Mesodermal cell (in vitro differentiated cells): ENCODE measurements around the gene NLRC3.
"Not testable (repeated sequence)": the region's sequence is repeated elsewhere in the genome, so short reads cannot be mapped to it uniquely, and the experiment has no call there.

Experiments
- H3K27ac ChIP-seq: 2 replicates; pipeline ENCODE4 v1.7.0; 2013; ENCODE audit warnings: mild to moderate bottlenecking, low read depth, low read length, moderate library complexity; ENCODE audit not compliant: severe bottlenecking
- H3K36me3 ChIP-seq: 2 replicates; pipeline ENCODE4 v1.7.1; 2013; ENCODE audit warnings: mild to moderate bottlenecking, low read length, moderate library complexity; ENCODE audit not compliant: control insufficient read depth, insufficient read depth
- H3K4me1 ChIP-seq: one replicate; pipeline ENCODE4 v1.7.1; 2013; ENCODE audit warnings: mild to moderate bottlenecking, low read length; ENCODE audit not compliant: insufficient read depth, control insufficient read depth, poor library complexity, severe bottlenecking
- H3K4me3 ChIP-seq: 2 replicates; pipeline ENCODE4 v1.7.0; 2013; ENCODE audit warnings: low read length, control low read depth, mild to moderate bottlenecking; ENCODE audit not compliant: insufficient read depth, poor library complexity, severe bottlenecking; ENCODE audit errors: extremely low read depth
- H3K9me3 ChIP-seq: 2 replicates; pipeline ENCODE4 v1.7.1; 2013; ENCODE audit warnings: mild to moderate bottlenecking, low read length, moderate library complexity; ENCODE audit not compliant: control insufficient read depth
- WGBS, 2 experiments: methylation state at CpG; one replicate each; pipeline ENCODE4 v1.1.5; 2013; ENCODE audit warnings: missing lambda C conversion rate in 2 of 2; ENCODE audit not compliant: insufficient coverage in 2 of 2; 5-methylcytosine and 5-hydroxymethylcytosine counted together

NLRC3 gene

DNA sequence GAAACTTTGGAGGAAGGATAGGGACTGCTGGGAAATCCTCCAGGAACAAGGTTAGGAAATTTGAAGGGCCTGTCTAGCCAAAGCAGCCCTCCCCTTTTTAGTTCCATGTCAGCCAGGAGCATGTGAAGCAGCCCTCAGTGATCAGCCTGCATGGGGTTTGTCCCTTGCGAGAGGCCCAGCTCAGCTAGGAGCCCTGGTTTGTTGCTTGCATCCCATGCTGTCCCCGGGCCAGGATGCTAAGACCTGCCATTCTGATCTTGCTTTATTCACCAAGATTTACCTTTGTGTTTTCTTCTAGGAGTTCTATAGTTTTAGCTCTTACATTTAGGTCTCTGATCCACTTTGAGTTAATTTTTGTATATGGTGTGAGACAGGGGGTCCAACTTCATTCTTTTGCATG, 48.8 kb downstream of the NLRC3 start:
- 100% methylated on average over 1 of the region's 2 CpGs; no CpG with 5 or more reads in 1 of the 2 experiments for WGBS, 2 experiments
- Histone ChIP-seq H3K36me3 (peaks cover 70% of the 10 kb centered on the region), H3K4me3 (no peak overlapping the region), H3K27ac (no peak overlapping the region), H3K4me1 (no peaks in the 10 kb centered on the region), H3K9me3 (peaks cover 5% of the 10 kb centered on the region)

DNA sequence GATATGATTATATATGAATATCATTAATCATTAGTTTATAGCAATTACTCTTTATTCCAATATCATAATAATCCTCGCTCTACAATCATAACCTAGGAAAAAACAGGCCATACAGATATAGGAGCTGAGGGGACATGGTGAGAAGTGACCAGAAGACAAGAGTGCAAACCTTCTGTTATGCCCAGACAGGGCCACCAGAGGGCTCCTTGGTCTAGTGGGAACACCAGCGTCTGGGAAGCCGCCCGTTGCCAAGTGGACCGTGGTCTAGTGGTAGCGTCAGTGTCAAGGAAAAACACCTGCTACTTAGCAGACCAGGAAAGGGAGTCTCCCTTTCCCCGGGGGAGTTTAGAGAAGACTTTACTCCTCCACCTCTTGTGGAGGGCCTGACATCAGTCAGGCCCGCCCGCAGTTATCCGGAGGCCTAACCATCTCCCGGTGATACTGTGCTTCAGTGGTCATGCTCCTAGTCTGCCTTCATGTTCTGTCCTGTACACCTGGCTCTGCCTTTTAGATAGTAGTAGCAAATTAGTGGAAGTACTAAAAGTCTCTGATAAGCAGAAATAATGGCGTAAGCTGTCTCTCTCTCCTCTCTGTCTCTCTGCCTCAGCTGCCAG, 49.9 kb downstream of the NLRC3 start:
- H3K9me3 ChIP-seq, H3K4me3 ChIP-seq, H3K4me1 ChIP-seq, H3K27ac ChIP-seq: not testable (repeated sequence)
- H3K36me3 ChIP-seq, result peaks cover 65% of the 10 kb centered on the region
- WGBS, 2 experiments, result 74 to 100% methylated on average over 5 to 11 of the region's 12 CpGs

DNA sequence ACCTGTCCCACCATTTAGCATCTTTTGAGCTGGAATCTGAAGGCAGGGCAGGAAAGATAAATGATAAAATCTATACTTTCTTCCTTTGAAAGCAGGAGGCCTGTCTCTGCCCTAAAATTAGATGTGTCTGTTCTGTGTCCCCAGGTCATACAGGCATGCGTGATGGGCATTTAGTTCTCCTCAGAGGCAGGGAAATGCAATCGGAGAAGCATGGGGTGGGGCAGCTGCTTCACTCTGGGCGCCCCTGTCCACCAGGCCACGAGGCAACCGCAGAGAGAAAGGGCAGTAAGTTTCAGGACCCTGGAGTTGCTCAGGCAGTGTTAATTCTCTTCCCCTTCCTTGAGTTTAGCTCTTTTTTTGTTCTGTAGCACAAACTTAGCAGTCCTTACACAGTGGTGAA, 51.3 kb downstream of the NLRC3 start:
- no peak overlapping the region for H3K27ac ChIP-seq
- 96 to 100% methylated on average over 1 to 5 of the region's 5 CpGs for WGBS, 2 experiments
- H3K4me3 ChIP-seq, result no peak overlapping the region
- no peaks in the 10 kb centered on the region for H3K4me1 ChIP-seq
- peaks cover 62% of the 10 kb centered on the region for H3K36me3 ChIP-seq
- H3K9me3 ChIP-seq, result peaks cover 5% of the 10 kb centered on the region

DNA sequence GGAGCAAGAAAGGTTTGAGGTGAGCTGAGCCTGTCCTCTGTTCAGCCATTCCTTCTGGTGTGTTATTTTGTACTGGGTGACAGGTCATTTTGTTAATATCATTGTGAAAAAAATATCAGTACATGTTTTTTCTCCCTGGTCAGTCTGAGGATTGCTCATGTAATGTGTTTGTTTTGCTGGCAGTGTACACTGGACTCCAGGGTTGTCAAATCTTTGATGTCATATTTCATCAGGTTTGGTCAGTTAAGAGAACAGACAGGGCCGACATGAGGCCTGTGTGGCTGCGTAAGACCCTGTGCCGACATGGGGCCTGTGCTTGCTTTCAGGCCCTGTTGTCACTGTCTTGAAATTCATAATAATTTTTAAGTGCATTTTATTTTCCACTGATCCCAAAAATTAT, 53.9 kb downstream of the NLRC3 start:
- Histone ChIP-seq H3K4me3 (no peak overlapping the region), H3K4me1 (no peaks in the 10 kb centered on the region)
- 100% methylated on average over 3 of the region's 3 CpGs; no CpG with 5 or more reads in 1 of the 2 experiments for WGBS, 2 experiments

DNA sequence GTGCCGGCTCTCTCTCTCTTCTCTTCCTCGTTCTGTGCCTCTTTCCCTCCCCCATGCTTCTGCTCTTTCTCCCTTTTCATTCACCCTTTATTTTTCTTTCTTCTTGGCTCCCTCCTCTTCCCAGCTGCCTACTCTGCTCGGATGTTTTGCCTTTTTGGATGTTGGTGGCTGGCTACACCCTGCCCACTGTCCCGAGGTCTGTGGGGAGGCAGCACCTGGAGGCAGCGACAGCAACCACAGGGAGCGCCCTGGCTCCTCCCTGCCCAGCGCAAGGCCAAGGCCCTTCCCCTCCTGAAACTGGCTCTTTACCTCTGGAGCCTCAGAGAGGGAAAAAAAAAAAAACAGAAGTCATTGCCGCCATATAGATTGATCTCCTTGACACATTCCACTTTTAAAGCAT, 56.4 kb downstream of the NLRC3 start:
- no peaks in the 10 kb centered on the region for H3K4me1 ChIP-seq
- H3K27ac ChIP-seq, result no peak overlapping the region
- peaks cover 78% of the 10 kb centered on the region for H3K36me3 ChIP-seq
- no peak overlapping the region for H3K4me3 ChIP-seq
- WGBS, 2 experiments, result 86 to 90% methylated on average over 5 of the region's 8 CpGs
- H3K9me3 ChIP-seq, result no peaks in the 10 kb centered on the region

More for the DNA sequence above, 53.9 kb downstream of the NLRC3 start:
- peaks cover 71% of the 10 kb centered on the region for H3K36me3 ChIP-seq
- no peak overlapping the region for H3K27ac ChIP-seq
- peaks cover 5% of the 10 kb centered on the region for H3K9me3 ChIP-seq

DNA sequence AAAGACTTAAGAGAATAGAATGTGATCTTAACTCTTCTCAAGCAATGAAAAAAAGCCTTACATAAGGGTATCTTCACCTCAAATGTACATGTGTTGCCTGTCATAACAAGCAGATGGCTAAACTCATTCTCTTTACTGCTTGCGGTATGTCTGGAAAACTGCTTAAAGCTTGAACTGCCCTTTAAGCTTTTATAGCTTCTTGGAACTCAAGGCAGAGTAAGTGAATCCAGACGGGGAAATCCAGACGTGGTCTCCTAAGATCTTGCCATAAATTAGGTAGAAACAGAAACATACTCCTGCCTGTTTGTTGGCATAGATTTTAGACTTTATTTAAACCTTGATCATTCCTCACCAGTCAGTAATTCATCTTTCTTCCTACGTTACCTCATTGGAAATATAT, 56.8 kb downstream of the NLRC3 start:
- no peak overlapping the region for H3K4me3 ChIP-seq
- peaks cover 77% of the 10 kb centered on the region for H3K36me3 ChIP-seq
- H3K9me3 ChIP-seq, result no peaks in the 10 kb centered on the region
- H3K27ac ChIP-seq, result no peak overlapping the region
- no peaks in the 10 kb centered on the region for H3K4me1 ChIP-seq
- WGBS, 2 experiments, result 93 to 95% methylated on average over 2 to 4 of the region's 4 CpGs

DNA sequence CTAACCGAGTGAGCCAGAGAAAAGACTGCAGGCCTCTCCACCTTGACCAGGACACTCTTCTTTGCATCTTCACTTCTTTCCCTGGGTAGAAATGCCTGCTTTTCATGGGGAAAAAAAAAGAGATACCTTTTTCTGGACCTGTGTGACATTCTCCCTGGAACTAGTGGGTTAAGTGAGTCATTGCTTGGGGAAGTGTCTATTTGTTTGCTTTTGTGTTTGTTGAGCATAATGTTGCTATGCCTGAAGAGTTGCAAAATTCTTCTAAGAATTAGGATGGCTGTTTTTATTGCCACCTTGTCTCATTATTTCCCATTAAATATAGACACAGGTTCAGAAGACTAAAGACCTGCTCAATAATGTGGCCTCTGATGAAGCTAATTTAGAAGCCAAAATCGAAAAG, 57.6 kb downstream of the NLRC3 start:
- Histone ChIP-seq H3K27ac (no peak overlapping the region), H3K4me1 (no peaks in the 10 kb centered on the region), H3K36me3 (peaks cover 78% of the 10 kb centered on the region), H3K9me3 (no peaks in the 10 kb centered on the region), H3K4me3 (no peak overlapping the region)
- 89 to 100% methylated on average over 1 to 2 of the region's 2 CpGs for WGBS, 2 experiments

DNA sequence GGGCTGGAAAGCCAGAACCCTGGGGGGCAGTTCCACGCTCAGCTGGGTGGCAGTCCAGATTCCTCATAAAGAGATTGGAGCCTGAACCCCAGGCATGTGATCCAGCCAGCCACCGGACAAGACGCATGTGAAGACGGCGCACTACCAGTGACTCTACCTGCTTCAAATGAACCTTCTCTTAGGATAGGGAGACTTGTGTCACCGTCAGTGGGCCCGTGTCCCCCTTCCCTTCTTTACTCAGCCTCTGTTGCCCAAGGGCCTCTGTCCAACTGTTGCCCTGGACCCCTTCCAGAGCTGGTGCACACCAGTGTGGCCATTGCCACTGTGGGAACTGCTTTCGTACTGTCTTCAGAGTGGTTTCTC, 58.2 kb downstream of the NLRC3 start:
- Histone ChIP-seq H3K4me3 (no peak overlapping the region), H3K27ac (no peak overlapping the region), H3K4me1 (no peaks in the 10 kb centered on the region), H3K36me3 (peaks cover 80% of the 10 kb centered on the region), H3K9me3 (no peaks in the 10 kb centered on the region)
- WGBS, 2 experiments, result 94 to 97% methylated on average over 6 to 8 of the region's 8 CpGs

DNA sequence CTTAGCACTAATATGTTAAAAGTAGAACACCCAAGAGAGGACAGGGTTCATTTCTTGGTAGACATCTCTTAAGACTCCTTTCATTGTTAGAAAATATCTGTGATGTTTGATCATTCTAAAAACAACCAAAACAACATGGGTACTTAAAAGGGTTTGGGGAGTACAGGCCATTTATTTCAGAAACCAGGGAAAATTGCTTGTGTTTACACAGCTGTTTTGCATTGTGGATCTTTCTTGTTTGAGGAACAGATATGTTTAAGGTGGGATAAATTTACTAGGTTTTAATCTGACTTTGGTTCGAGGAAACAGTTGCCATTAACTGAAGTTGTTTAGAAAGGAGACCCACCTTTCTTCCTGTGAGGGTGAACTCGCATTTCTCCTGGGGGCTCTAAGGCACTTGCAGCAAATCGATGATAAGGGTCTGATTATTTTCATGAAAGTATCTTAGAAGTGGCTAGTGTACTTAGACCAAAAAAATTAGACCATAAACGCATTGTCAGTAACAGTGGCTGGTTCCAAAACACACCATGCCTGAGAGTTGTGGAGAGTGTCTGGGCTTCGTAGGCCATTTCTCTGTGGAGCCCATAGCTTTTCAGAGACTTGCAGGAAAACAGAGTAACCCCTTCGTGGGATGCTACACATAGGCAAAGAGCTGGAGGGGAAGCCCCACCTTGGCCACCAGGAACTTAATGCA, 58.8 kb downstream of the NLRC3 start:
- WGBS, 2 experiments, result 97 to 98% methylated on average over 4 to 6 of the region's 6 CpGs
- H3K27ac ChIP-seq, result no peak overlapping the region
- H3K36me3 ChIP-seq, result peaks cover 80% of the 10 kb centered on the region
- H3K4me3 ChIP-seq, result no peak overlapping the region
- no peaks in the 10 kb centered on the region for H3K4me1 ChIP-seq
- no peaks in the 10 kb centered on the region for H3K9me3 ChIP-seq

DNA sequence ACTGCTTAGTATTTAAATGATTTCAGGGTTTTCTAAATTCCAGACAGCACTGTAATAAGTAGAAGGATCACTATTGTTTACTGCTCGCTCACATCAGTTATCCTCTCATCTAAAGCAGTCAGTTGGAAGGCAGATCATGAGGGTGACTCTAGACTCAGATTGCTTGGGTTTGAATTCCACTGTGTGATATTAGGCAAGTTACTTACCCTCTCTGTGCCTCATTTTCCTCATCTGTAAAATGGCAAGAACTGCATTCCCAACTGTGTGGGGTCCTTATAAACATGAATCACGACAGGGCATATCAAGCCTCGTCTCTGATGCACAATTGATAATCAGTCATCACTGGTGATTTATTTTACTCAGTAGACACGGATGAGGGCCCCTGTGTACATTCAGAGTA, 61.3 kb downstream of the NLRC3 start:
- Histone ChIP-seq H3K27ac (no peak overlapping the region), H3K9me3 (no peaks in the 10 kb centered on the region), H3K4me3 (no peak overlapping the region), H3K4me1 (no peaks in the 10 kb centered on the region), H3K36me3 (peaks cover 86% of the 10 kb centered on the region)
- WGBS, 2 experiments, result 87 to 100% methylated on average over 2 of the region's 4 CpGs

DNA sequence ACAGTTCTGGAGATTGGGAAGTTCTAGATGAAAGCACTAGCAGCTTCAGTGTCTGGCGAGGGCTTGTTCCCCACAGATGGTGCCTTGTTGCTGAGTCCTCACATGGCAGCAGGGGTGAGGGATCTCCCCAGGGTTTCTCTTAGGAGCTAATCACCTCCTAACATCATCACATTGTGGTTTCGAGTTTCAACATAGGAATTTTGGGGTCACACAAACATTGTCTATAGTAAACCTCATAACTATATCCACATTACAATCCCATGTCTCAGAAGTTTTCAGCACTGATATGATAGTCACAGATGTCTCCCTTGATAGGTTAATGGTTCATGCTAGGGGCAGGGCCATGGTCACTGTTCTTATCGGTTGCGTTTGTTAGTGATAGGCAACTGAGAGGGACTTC, 62.6 kb downstream of the NLRC3 start:
- 93 to 96% methylated on average over 4 of the region's 4 CpGs for WGBS, 2 experiments
- H3K9me3 ChIP-seq, result no peaks in the 10 kb centered on the region
- H3K36me3 ChIP-seq, result peaks cover 80% of the 10 kb centered on the region

More for the DNA sequence above, 62.6 kb downstream of the NLRC3 start:
- Histone ChIP-seq H3K27ac (no peak overlapping the region), H3K4me1 (no peaks in the 10 kb centered on the region), H3K4me3 (no peak overlapping the region)
